HG03103 (cell line): ENCODE measurements around the gene SLIT3.

ENCODE experiments used
- ATAC-seq: cut with Tn5 transposase; IDR thresholded peaks from one replicate; pipeline ENCODE4 v1.9.1; 2021; ENCODE audit warnings: low read depth; ENCODE audit not compliant: unreplicated experiment

The SLIT3 gene

GRCh38 chr5:169091396-169091980, 209.5 kb downstream of the SLIT3 start:
- no peak for ATAC-seq

- no peak for ATAC-seq
Measured at GRCh38 chr5:169089343-169089742, 211.6 kb downstream of the SLIT3 start.

GRCh38 chr5:169088028-169088725, 212.8 kb downstream of the SLIT3 start:
- no peak for ATAC-seq

GRCh38 chr5:169085636-169086035, 215.3 kb downstream of the SLIT3 start:
- ATAC-seq, result no peak

GRCh38 chr5:169085212-169085611, 215.7 kb downstream of the SLIT3 start:
- ATAC-seq, result no peak

- ATAC-seq, result no peak
Measured at GRCh38 chr5:169084775-169085174, 216.2 kb downstream of the SLIT3 start.

GRCh38 chr5:169083394-169084018, 217.4 kb downstream of the SLIT3 start:
- no peak for ATAC-seq

- no peak for ATAC-seq
Measured at GRCh38 chr5:169081000-169081724, 219.8 kb downstream of the SLIT3 start.

- ATAC-seq, result no peak
Measured at GRCh38 chr5:169080448-169080911, 220.5 kb downstream of the SLIT3 start.

- no peak for ATAC-seq
Measured at GRCh38 chr5:169079697-169080096, 221.2 kb downstream of the SLIT3 start.

GRCh38 chr5:169074839-169075238, 226.1 kb downstream of the SLIT3 start:
- no peak for ATAC-seq

GRCh38 chr5:169072233-169072632, 228.7 kb downstream of the SLIT3 start:
- ATAC-seq, result no peak

GRCh38 chr5:169070413-169070812, 230.5 kb downstream of the SLIT3 start:
- ATAC-seq, result no peak

- no peak for ATAC-seq
Measured at GRCh38 chr5:169067751-169068173, 233.2 kb downstream of the SLIT3 start.

GRCh38 chr5:169065400-169065799, 235.5 kb downstream of the SLIT3 start:
- no peak for ATAC-seq

GRCh38 chr5:169064093-169064492, 236.8 kb downstream of the SLIT3 start:
- ATAC-seq, result no peak

GRCh38 chr5:169063316-169063953, 237.5 kb downstream of the SLIT3 start:
- ATAC-seq, result no peak

GRCh38 chr5:169062690-169063089, 238.2 kb downstream of the SLIT3 start:
- no peak for ATAC-seq

GRCh38 chr5:169054506-169054905, 246.4 kb downstream of the SLIT3 start:
- no peak for ATAC-seq

- no peak for ATAC-seq
Measured at GRCh38 chr5:169052207-169052606, 248.7 kb downstream of the SLIT3 start.

- no peak for ATAC-seq
Measured at GRCh38 chr5:169051351-169051750, 249.6 kb downstream of the SLIT3 start.
